Ovary (tissue), 3 donors: Measurements from ENCODE around the gene DIP2C.

Experiments
- POLR2A ChIP-seq: fragments of 450-650 bp; IDR thresholded peaks from one replicate; pipeline ENCODE4 v1.6.1; 2017; ENCODE audit warnings: antibody characterized with exemption, mild to moderate bottlenecking, moderate library complexity
- TF ChIP-seq, protein P1 (sequence below), 3 donors: fragments of 450-650 bp in 2 of 3; fragments of 200-600 bp in 1 of 3; IDR thresholded peaks; one replicate each; pipeline versions ENCODE4 v1.5.1 to v1.8.0; 2016 to 2022; ENCODE audit warnings: antibody characterized with exemption in 3 of 3, mild to moderate bottlenecking in 1 of 3
- donor health status: DM: no; HTN: no; CAD: no.

DNA sequence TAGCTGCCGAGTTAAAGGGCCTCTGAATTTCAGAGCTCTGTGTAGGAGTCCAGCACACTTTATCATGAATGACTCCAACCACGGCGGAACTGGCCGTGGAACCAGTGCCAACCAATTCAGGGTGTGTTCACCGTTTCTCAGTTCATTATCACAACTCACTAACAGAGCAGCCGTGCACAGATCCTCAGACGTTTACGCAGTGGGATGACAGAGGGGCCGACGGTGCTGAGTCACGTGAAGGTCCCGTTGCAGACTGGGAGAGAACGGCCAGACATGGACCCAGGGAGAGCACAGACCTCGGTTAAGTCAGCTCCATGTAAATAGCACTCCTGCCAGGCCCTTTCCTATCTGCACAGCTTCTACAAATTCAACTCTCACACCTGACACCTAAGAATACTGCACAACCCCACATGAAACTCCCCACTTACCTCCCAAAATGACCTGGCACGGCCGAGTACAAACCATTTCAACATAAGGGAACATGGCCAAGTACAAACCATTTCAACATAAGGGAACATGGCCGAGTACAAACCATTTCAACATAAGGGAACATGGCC lies 95.5 kb downstream of the DIP2C start:
- TF ChIP-seq, protein P1, sequence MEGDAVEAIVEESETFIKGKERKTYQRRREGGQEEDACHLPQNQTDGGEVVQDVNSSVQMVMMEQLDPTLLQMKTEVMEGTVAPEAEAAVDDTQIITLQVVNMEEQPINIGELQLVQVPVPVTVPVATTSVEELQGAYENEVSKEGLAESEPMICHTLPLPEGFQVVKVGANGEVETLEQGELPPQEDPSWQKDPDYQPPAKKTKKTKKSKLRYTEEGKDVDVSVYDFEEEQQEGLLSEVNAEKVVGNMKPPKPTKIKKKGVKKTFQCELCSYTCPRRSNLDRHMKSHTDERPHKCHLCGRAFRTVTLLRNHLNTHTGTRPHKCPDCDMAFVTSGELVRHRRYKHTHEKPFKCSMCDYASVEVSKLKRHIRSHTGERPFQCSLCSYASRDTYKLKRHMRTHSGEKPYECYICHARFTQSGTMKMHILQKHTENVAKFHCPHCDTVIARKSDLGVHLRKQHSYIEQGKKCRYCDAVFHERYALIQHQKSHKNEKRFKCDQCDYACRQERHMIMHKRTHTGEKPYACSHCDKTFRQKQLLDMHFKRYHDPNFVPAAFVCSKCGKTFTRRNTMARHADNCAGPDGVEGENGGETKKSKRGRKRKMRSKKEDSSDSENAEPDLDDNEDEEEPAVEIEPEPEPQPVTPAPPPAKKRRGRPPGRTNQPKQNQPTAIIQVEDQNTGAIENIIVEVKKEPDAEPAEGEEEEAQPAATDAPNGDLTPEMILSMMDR (IDR thresholded peaks at IDR 0.05) = no peak
- no peak for TF ChIP-seq POLR2A
